HEK293T (cell line): Measurements from ENCODE around the gene STAC.
A peak's percentile ranks its signal among the peaks of the same experiment; 100 is the strongest.
"Not testable (repeated sequence)": the region's sequence is repeated elsewhere in the genome, so short reads cannot be mapped to it uniquely, and the experiment has no call there.

Source experiments
- CTCF ChIA-PET: fragments of 350-600 bp; formaldehyde crosslinking; extraction: SDS; loops from one replicate; lab custom pipeline; 2021; ENCODE audit warnings: antibody characterized with exemption, inconsistent platforms; lab: Yijun Ruan, JAX
- POLR2A ChIA-PET: fragments of 350-600 bp; formaldehyde crosslinking; extraction: SDS; loops from one replicate; lab custom pipeline; 2020; ENCODE audit warnings: antibody characterized with exemption, inconsistent platforms; lab: Yijun Ruan, JAX
- DNase-seq: peaks from one replicate; pipeline ENCODE4 v3.0.0; 2012; ENCODE audit warnings: mixed read lengths; ENCODE audit errors: extremely low spot score
- ARNT ChIP-seq: fragments of 450-650 bp; IDR thresholded peaks from 2 replicates; pipeline ENCODE4 v1.6.1; 2017; ENCODE audit warnings: mild to moderate bottlenecking
- BHLHE40 ChIP-seq: fragments of 450-650 bp; IDR thresholded peaks from 2 replicates; pipeline ENCODE4 v1.6.1; 2016; ENCODE audit warnings: mild to moderate bottlenecking, moderate library complexity, borderline replicate concordance
- CTBP1 ChIP-seq: fragments of 450-650 bp; IDR thresholded peaks from 2 replicates; pipeline ENCODE4 v1.6.1; 2016; ENCODE audit warnings: borderline replicate concordance
- ELF4 ChIP-seq: fragments of 450-650 bp; IDR thresholded peaks from 2 replicates; pipeline ENCODE4 v1.6.1; 2017; ENCODE audit warnings: antibody characterized with exemption
- FOXA1 ChIP-seq: fragments of 450-650 bp; IDR thresholded peaks from 2 replicates; pipeline ENCODE4 v1.6.1; 2016; ENCODE audit warnings: mild to moderate bottlenecking
- FOXK2 ChIP-seq: fragments of 450-650 bp; IDR thresholded peaks from 2 replicates; pipeline ENCODE4 v1.6.1; 2016; ENCODE audit warnings: mild to moderate bottlenecking
- FOXM1 ChIP-seq: fragments of 450-650 bp; IDR thresholded peaks from 2 replicates; pipeline ENCODE4 v1.6.1; 2017; ENCODE audit warnings: mild to moderate bottlenecking, borderline replicate concordance
- HDGF ChIP-seq: fragments of 450-650 bp; IDR thresholded peaks from 2 replicates; pipeline ENCODE4 v1.6.1; 2017; ENCODE audit warnings: antibody characterized with exemption, borderline replicate concordance
- L3MBTL2 ChIP-seq: fragments of 450-650 bp; conservative IDR thresholded peaks from 2 replicates; pipeline ENCODE4 v1.6.1; 2016; ENCODE audit warnings: mild to moderate bottlenecking
- LEF1 ChIP-seq: fragments of 450-650 bp; IDR thresholded peaks from 2 replicates; pipeline ENCODE4 v1.6.1; 2017; ENCODE audit warnings: mild to moderate bottlenecking, borderline replicate concordance
- NFRKB ChIP-seq: fragments of 450-650 bp; IDR thresholded peaks from 2 replicates; pipeline ENCODE4 v1.6.1; 2016; ENCODE audit warnings: mild to moderate bottlenecking, moderate library complexity
- PKNOX1 ChIP-seq: fragments of 450-650 bp; IDR thresholded peaks from 2 replicates; pipeline ENCODE4 v1.6.1; 2016
- SP1 ChIP-seq: fragments of 450-650 bp; IDR thresholded peaks from 2 replicates; pipeline ENCODE4 v1.6.1; 2017
- SUZ12 ChIP-seq: fragments of 450-650 bp; IDR thresholded peaks from 2 replicates; pipeline ENCODE4 v1.6.1; 2016; ENCODE audit warnings: mild to moderate bottlenecking
- TARDBP ChIP-seq: fragments of 450-650 bp; IDR thresholded peaks from 2 replicates; pipeline ENCODE4 v1.6.1; 2016
- ZNF384 ChIP-seq: fragments of 450-650 bp; IDR thresholded peaks from 2 replicates; pipeline ENCODE4 v1.6.1; 2016

The STAC gene

GRCh38 chr3:36489101-36489500, 108.8 kb downstream of the STAC start:
- TF ChIP-seq LEF1 = no peak
- no peak for TF ChIP-seq CTBP1
- TF ChIP-seq BHLHE40 = no peak
- no peak for TF ChIP-seq L3MBTL2
- no peak for TF ChIP-seq FOXA1
- TF ChIP-seq SP1 = no peak
- POLR2A ChIA-PET = no interaction called here
- CTCF ChIA-PET = no interaction called here
- no peak for DNase-seq

GRCh38 chr3:36489679-36490425, 109.5 kb downstream of the STAC start:
- POLR2A ChIA-PET = no interaction called here

GRCh38 chr3:36493051-36493450, 112.7 kb downstream of the STAC start:
- no peak for TF ChIP-seq ZNF384
- no peak for TF ChIP-seq L3MBTL2
- no peak for TF ChIP-seq FOXA1
- no peak for TF ChIP-seq SUZ12
- TF ChIP-seq CTBP1 = no peak
- TF ChIP-seq TARDBP = no peak
- TF ChIP-seq PKNOX1 = no peak
- no peak for TF ChIP-seq FOXM1
- TF ChIP-seq BHLHE40 = no peak
- no peak for TF ChIP-seq FOXK2
- TF ChIP-seq LEF1 = no peak
- no peak for TF ChIP-seq ELF4
- no peak for TF ChIP-seq ARNT
- TF ChIP-seq HDGF = no peak
- ChIA-PET POLR2A (no interaction called here), CTCF (no interaction called here)
- DNase-seq = no peak

More at GRCh38 chr3:36489679-36490425, 109.5 kb downstream of the STAC start:
- DNase-seq = no peak
- CTCF ChIA-PET = no interaction called here
- TF ChIP-seq PKNOX1 (peak; percentile 30; the same call in 1 of the 2 replicates), L3MBTL2 (no peak)

GRCh38 chr3:36494461-36495109, 114.3 kb downstream of the STAC start:
- DNase-seq = no peak
- TF ChIP-seq BHLHE40 (no peak), SP1 (no peak), SUZ12 (no peak), HDGF (no peak), ELF4 (no peak), L3MBTL2 (no peak), FOXA1 (no peak), ARNT (no peak), PKNOX1 (no peak), NFRKB (no peak), FOXM1 (no peak), FOXK2 (no peak), CTBP1 (no peak), TARDBP (no peak), ZNF384 (no peak), LEF1 (no peak)
- POLR2A ChIA-PET = no interaction called here

GRCh38 chr3:36496684-36497633, 116.7 kb downstream of the STAC start:
- no peak for DNase-seq
- TF ChIP-seq ARNT = no peak
- no peak for TF ChIP-seq ZNF384
- TF ChIP-seq CTBP1 = no peak
- no peak for TF ChIP-seq PKNOX1
- no peak for TF ChIP-seq HDGF
- no peak for TF ChIP-seq LEF1
- TF ChIP-seq FOXA1 = no peak
- TF ChIP-seq L3MBTL2 = no peak
- no peak for TF ChIP-seq FOXM1
- TF ChIP-seq FOXK2 = no peak
- no peak for TF ChIP-seq BHLHE40
- TF ChIP-seq SUZ12 = no peak
- TF ChIP-seq ELF4 = no peak
- no peak for TF ChIP-seq TARDBP
- TF ChIP-seq SP1 = no peak
- TF ChIP-seq NFRKB = no peak
- CTCF ChIA-PET = interaction anchor here (0.5 kb wide), 1 partner anchor 375 kb away, joined by 3 read pairs; no protein-coding TSS in a partner anchor
- POLR2A ChIA-PET = no interaction called here

More at GRCh38 chr3:36494461-36495109, 114.3 kb downstream of the STAC start:
- CTCF ChIA-PET = no interaction called here

- DNase-seq, POLR2A ChIA-PET, CTCF ChIA-PET: not testable (repeated sequence)
Observed at GRCh38 chr3:36500053-36500452, 119.7 kb downstream of the STAC start.
